NCI-H2227 treated with DMSO at 0.1 percent for 48 hours (cell line): ENCODE data around the gene HOMER2.
"Not testable (repeated sequence)": the region's sequence is repeated elsewhere in the genome, so short reads cannot be mapped to it uniquely, and the experiment has no call there.

Source experiments
- DNase-seq: peaks from one replicate; lab custom pipeline; 2025; lab: John Stamatoyannopoulos, UW

HOMER2 gene

DNA sequence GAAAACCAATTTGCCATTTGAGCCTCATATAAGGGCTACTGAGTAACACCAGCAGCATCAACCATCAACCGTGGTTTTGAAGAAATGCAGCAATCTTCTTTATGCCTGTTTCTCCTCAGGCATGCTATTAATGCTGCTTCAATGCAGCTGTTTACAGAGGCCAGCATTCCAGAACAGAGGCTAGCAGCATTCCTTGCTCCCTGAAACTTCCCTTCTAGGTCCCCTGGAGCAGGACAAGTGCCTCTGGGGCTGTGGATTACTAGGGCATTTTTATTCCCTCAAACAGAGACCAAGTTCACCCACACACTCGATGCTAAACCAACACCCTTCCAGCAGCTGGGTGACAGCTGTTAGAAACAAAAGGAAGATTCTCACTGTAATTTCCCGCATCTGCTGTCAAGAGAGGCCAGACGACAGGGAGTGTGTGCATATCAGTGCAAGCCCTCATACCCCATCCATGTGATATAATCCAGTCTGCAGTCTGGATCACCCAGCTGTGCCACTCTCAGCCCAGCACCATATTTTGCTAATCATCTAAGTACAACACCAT, 57.5 kb downstream of the HOMER2 start:
- peak; percentile 4 for DNase-seq

DNA sequence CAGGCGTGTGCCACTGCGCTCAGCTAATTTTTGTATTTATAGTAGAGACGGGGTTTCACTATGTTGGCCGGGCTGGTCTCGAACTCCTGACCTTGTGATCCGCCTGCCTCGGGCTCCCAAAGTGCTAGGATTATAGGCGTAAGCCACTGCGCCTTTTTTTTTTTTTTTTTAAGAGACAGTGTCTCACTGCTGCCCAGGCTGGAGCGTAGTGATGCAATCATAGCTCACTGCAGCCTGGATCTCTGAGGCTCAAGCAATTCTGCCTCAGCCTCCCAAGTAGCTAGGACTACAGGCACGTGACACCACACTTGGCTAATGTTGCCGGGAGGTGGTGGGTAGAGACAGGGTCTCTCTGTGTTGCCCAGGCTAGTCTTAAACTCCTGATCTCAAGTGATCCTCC, 59.0 kb downstream of the HOMER2 start:
- not testable (repeated sequence) for DNase-seq

DNA sequence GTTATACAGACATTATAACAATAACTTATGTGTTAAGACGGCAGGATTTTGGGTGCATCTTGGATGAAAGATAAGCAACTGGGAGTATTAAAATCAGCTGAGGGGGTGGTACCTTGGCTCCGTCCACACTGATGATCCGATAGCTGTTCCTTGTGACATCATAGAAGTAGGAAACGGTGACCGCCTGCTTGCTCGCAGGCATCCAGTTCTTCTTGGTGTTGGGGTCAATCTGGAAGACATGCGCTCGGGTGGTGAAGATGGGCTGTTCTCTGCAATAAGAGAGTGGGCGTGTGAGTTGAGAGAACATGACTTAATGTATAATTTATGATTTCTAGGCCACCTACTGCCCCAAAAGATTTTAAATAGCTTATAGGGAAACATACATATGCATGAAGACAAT, 59.9 kb downstream of the HOMER2 start:
- no peak for DNase-seq

DNA sequence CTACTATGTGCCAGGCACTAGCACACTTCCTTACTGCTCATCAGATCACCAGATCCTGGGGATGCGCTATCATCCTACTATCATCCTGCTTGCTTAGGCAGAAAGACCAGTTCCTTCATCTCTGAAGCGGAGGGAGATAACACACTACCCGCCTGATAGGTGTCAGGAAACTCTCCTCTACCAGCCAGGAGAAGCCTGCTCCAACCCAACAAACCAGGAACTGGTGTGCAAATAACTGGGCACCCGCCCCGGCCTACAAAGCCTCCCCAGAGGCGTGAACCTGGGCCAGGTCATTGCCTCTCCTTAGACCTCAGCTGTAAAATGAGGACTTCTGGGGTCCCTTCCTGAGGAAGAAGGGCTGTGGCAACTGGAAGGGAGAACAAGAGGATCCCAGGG, 61.5 kb downstream of the HOMER2 start:
- no peak for DNase-seq

DNA sequence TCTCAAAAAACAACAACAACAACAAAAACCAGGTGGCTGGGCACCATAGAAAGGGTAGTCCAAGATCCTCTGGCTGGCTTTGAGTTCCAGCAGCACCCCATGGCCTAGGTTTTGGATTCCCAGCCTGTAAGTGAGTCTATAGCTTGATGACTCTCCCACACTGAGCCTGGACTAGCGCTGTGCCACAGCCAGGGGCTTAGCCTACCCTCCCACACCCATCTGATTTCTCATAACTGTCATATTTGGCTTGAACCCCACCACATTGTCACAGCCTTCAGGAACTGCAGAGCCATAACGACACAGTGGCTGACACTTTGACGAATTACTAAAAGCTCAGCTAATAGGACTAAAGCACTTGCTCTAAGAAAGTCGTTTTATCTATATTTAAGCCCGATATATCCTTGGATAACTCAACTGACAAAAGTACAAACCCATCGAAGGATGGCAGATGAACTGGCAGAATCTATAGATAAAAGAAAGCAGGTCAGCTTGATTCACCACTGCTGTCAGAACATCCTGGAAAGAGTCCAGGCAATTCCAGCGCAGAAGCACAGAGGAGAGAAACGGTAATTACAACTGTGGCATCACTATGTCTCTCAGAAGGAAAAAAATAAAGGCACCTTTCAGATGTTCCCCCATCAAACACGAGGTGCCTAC, 62.1 kb downstream of the HOMER2 start:
- no peak for DNase-seq

DNA sequence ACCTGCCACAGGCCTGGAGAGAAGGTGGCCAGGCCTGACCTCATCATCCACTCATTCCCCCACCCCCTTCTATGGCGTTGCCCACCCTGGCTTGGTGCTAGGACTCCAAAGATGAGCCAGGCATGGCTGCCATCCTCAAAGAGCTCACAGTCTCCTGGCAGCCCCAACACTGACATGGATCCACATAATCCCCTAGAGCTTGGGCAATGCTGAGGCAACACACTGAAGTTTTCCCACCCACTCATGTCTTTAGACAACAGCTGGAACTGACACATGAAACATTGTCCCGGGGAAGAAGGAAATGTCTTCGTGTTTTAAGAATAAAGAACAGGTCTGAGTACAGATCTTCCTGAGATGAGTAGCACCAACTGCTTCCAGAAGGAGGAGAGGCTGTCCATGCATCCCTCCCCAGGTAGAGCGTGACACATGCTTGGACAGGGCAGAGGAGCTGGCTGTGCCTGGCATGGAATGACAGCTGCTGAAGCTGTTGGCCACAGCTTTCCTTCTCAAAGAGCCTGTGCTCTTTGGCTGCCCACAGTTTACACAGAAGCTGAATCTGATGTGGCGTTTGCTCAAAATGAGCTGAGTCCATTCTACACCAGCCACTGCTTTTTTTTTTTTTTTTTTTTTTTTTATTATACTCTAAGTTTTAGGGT, 70.1 kb downstream of the HOMER2 start:
- DNase-seq, result no peak

DNA sequence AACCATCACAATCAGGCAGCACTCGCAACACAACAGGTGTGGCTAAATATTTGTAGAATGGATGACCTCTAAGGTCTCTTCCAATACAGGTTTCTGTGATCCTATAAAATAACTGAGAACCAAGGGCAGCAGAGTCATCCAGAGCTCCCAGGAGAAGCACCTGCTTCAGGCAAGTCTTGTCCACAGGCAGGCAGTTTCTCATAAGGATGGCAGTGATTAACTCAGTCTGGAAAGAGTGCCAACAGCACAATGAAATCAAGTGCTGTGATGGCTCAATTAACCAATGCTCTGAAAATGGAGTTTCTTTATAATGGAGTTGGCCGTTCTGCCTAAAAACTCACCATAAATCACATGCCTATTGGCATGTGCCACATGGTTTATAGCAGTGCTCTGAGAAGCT, 70.8 kb downstream of the HOMER2 start:
- DNase-seq, result no peak

DNA sequence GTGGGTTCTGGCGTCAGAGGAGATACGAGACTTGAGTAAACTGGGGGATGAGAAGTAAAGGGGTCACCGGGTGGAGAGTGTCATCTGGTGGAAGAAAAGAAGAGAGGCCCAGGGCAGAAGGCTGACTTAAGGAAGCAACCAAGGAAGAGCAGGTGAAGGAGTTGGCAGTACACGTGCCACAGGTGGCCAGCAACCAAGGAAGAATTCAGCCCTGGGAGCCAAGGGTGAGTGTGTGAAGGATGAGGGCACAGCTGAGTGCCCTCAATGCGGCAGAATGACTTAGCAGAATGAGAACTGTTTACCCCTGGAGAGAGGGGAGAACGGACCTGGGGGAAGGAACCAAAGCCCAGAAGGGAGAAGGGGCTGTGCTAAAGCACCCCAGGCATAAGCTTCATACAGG, 71.8 kb downstream of the HOMER2 start:
- DNase-seq, result no peak

DNA sequence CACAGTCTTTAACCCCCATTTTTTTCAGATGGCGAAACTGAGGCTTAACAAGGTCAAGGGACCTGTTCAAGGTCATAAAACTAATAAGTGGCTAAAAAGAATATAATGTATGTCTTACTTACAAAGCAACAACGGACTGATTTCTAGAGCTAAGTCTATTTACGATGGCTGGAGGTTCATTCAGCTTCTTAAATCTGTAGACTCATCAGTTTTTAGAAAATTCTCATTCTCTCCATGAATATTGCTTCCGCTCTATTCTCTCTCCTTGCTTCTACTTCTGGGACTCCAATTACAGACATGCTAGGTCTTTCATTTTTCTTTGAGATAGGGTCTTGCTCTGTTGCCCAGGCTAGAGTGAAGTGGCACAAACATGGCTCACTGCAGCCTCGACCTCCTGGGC, 74.2 kb downstream of the HOMER2 start:
- no peak for DNase-seq

DNA sequence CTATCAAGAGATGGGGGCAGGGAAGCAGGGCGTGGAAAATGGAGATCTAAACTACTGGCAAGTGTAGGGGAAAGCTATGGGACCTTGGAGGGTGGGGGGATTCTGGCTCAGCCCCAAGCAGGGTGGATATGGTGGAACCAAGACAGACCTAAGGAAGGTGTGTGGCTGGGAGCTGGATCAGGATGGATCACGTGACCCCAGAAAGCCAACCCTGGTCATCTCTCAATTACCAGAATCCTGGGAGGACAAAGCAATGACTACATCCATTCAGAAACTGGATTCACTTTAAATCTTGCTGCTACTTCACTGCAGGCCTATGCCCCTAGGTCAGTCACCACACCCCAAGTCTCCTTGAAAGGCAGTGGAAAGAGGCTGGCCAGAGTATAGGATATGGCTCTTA, 74.7 kb downstream of the HOMER2 start:
- no peak for DNase-seq

DNA sequence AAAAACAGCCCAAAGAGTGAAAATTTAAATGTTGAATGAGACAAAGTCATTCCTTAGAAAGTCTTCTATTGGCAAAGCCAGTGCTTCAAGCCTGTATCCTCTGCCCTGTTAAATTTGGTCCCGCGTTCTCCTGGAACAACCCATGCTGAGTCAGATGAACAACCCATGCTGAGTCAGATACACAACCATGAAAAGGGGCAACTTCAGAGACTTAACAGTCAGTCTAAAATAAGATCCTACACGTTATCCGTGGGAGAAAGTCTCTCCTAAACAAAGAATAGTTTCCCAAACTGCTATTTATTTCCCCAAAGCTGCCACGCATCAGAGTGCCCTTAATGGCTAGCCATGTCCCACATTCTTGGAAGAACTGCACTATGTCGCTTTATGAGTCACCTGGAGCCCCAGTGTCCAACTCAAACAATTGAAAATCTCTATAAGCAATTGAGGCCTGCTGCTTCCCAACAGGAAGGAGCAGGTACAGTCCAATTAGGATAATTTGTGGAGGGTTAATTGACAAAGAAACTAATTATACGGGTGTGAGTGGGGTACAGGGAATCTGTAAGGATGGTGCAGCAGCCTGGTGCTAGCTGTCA, 77.0 kb downstream of the HOMER2 start:
- no peak for DNase-seq

DNA sequence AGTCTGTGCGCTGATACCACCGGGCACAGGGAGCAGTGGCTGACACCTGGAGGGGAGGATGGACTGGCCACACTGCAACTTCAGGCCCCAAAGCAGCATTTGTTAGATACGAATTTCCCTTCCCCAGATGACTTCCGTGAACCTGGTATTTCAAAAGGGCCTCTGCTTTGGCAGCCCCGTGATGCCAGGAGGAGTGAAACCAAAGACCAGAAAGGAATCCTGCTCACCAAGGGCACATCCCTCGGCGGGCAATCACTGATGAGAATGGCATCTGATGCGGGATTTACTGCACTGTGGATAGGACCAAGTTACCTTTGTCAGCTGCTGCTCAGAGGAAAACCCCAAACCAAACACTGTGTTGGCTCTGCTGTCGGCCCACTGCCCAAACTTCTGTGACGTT, 77.6 kb downstream of the HOMER2 start:
- no peak for DNase-seq

DNA sequence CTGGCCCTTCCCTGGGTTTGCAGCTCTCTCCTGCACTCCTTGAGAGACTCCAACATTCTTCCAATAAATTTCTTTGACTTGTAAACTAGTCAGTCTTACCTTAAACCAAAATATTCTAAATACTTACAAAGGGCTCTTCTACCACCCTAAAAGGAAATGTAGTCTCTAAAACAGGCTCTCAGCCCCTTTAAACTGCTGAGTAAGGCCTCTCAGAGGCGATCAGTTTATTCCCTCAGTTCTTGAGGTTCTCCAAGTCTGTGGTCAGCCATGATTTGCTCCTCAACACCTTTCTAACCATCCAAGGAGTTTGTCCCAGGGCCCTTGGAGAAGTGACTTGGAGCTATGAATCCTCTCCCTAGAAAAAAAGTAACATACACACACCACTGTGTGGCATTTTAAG, 78.3 kb downstream of the HOMER2 start:
- no peak for DNase-seq

DNA sequence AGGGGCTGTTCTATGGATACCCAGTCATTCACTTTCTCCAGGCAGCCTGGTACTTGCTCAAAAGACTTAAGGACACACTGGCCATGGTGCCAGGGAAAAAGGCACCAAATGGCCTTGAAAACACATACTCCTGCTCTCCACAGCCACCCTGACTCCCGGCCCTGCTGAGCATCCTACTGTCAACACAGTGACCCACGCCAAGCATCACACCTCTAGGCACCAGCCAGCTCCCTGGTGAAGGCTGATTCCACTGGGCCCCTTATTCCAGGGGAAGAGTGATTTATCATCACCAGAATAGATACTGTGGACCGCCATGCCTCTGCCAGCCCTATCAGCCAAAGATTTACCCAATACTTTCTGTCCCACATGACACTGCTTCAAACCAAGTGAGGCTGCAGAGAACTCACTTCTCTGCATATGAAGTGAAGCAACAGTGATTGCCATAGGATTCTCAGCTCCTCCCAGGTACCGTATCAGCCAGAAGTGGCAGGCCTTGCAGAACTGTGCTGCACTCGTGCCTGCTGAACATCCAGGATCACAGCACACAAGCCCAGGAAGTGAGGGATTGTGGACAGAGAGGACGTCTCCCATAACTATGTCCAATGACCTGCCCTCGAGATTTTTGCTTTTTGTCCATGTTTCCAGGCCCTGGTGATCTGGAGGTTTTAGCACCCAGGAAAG, 79.4 kb downstream of the HOMER2 start:
- DNase-seq, result no peak

DNA sequence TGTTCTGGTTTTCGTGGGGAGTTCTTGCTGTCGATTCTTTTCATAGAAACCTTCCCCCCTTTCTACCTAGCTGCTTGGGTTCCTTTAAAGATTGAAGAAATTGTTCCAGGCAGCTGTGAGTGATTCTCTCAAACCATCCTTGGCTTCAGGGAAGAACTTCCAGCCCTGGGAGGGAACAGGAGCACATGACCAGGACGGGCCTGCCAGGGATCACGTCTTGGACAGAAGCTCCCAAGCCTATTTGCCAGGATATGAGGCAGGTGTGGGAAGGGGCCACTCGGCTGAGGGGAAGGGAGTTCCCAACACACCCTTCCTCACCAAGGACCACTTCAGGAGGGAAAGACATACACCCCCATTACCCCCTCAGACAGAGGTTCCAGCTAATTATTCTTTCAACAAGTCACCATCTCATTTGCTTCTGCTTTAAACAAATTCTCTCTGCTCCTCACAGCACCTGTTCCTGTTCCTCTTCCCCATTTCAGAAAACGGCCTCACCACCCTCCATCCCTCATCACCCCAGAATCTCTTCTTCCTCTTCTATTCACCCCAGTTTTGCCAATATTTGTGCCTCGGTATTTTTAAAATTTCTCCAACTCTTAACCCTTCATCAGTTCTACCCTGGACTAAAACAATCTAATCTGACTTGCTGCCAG, 80.6 kb downstream of the HOMER2 start:
- DNase-seq, result no peak

DNA sequence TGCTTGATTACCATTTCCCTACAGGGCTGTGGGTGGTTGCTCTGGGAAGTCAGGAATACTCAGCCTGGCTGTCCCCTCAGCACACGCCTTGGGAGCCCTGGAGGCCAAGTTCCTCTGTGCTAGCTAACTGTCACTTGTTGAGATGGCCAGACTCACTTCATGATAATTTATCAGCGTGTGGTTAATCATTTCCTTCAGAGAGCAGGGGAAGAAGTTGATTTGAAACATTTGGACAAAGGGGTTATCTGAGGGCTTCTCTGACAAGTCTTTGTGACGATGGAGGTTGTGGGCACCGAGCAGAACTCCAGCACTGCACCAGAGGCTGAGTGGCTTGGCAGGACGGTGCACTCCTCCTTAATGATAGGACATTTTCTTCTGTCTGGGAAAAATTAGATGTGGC, 81.2 kb downstream of the HOMER2 start:
- DNase-seq, result no peak

DNA sequence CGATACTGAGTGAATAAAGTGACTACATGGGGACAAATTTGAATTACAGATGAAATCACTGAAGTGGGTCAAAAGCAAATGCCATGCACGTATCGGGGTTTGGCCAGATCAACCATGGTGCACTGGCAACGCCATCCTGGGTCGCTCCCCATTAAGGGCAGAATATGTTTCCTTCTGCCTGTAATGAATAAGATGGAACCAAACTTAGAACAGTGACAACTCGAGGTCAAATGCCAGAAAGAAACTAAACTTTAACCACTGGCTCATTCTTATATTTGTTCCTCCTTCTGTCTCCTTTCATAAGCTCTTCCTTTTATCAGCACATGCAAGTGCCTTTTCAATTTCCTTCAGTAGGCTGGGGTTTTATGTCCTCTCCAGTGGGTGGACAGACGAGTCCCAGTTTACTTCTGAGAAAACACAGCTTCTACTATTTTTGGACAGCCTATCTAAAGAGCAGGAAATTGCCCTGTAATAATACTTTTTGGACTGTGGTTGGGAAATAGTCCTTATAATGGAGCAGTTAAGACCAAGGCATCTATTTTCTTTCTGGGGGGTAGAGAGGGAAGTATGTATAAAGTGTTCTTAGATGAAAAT, 81.7 kb downstream of the HOMER2 start:
- peak; percentile 64 for DNase-seq

DNA sequence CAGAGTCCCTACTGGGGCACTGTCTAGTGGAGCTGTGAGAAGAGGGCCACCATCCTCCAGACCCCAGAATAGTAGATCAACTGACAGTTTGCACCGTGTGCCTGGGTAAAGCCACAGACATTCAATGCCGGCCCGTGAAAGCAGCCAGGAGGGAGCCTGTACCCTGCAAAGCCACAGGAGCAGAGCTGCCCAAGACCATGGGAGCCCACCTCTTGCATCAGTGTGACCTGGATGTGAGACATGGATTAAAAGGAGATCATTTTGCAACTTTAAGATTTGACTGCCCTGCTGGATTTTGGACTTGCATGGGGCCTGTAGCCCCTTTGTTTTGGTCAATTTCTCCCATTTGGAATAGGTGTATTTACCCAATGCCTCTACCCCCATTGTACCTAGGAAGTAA, 86.5 kb downstream of the HOMER2 start:
- DNase-seq, result not testable (repeated sequence)

DNA sequence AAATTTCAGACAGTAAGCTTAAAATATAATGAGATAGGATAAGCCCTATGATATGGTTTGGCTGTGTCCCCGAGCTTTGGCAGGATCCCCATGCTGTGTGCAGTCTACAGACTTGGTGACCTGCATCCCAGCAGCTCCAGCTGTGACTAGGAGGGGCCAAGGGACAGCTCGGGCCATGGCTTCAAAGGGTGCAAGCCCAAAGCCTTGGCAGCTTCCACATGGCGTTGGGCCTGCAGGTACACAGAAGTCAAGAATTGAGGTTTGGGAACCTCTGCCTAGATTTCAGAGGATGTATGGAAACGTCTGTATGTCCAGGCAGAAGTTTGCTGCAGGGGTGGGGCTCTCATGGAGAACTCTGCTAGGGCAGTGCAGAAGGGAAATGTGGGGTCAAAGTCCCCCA, 86.9 kb downstream of the HOMER2 start:
- DNase-seq, result not testable (repeated sequence)

DNA sequence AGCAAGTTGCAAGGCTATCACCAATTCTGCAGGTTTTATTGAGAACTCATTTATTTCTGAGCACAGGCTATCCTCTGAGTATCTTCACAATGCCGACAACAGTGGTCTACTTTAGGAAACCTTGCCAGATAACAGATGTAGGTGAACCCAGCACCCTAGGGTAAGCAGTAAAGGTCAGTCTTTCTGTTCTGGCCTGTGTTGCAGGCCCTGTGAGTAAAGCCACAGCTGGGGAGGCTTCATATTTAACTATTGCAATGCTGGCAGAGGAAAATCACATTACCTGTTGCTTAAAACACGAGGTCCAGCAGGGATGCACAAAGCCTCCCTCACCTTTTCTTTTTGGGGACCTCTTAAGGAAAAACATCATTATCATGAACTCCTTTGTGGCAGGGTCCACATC, 87.6 kb downstream of the HOMER2 start:
- no peak for DNase-seq

DNA sequence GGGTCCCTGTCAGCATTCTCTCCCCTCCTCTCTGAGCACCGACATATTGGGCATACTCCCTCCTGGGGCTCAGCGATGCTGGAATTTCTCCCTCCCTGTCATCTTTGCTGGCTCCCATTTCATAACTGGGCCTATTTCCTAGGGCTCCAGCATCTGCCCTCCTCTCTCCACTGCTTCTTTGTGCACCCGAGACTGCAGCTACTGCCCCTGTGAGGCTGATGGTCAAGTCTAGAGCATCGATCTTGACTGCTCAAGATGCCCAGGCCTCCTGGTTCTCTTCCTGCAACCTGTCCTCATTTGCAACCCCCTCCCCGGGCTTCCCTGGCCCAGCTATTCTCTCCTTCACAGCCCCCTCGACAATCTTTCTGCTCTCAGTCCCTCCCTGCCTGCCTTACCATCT, 89.6 kb downstream of the HOMER2 start:
- DNase-seq, result no peak

DNA sequence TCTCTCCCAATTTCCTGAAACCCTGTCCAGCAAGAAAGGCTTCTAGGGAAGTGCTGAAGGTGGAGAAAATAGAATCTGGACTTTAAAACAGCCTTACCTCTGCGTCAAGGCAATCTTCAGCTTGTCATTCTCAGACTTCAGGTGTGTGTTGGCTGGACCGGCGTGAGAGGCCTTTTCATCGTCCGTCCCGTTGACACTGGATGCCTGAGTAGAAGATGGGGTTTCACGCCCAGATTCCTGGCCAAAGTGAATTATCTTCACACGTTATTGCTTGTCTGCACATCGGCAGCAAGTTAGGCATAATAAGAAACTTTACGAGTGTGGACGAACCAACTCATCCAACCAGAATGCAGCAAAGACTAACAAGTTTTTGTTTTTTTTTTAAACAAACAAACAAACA, 93.6 kb downstream of the HOMER2 start:
- DNase-seq, result no peak
